OCI-LY1 (cell line): ENCODE measurements around the gene HTRA3.

Experiments used
- EZH2 ChIP-seq: fragments of 200-600 bp; sonication (generic), shearing (Covaris generic); IDR thresholded peaks from 2 replicates; pipeline ENCODE4 v1.8.0; 2017; ENCODE audit warnings: borderline replicate concordance, mixed run types, mild to moderate bottlenecking, antibody characterized with exemption, low read length, moderate library complexity, mixed read lengths
- TF ChIP-seq, protein P1 (sequence below): fragments of 200-600 bp; sonication (generic), shearing (Covaris generic); IDR thresholded peaks from 2 replicates; pipeline ENCODE4 v1.5.1; 2017; ENCODE audit warnings: mild to moderate bottlenecking, antibody characterized with exemption, low read length, moderate library complexity, mixed read lengths

DNA sequence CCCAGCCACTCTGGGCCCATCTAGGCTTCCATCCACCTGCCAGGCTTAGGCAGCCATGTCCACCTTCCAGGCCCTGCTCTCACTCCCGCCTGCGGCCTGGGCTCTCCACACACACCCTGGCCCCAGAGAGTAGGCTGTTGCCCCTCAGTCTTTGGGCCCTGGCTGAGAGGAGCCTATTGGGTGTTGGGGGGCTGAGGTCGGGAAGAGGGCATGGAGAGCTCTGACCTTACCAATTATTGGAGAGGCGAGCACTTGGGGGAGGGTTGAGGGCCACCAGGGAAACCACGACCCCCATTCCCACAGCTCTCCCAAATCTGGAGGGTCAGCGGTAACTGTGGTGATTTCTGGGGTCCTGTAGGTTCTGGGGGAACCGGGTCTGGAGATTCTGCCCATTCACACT lies 38.2 kb downstream of the HTRA3 start:
- TF ChIP-seq, protein P1, sequence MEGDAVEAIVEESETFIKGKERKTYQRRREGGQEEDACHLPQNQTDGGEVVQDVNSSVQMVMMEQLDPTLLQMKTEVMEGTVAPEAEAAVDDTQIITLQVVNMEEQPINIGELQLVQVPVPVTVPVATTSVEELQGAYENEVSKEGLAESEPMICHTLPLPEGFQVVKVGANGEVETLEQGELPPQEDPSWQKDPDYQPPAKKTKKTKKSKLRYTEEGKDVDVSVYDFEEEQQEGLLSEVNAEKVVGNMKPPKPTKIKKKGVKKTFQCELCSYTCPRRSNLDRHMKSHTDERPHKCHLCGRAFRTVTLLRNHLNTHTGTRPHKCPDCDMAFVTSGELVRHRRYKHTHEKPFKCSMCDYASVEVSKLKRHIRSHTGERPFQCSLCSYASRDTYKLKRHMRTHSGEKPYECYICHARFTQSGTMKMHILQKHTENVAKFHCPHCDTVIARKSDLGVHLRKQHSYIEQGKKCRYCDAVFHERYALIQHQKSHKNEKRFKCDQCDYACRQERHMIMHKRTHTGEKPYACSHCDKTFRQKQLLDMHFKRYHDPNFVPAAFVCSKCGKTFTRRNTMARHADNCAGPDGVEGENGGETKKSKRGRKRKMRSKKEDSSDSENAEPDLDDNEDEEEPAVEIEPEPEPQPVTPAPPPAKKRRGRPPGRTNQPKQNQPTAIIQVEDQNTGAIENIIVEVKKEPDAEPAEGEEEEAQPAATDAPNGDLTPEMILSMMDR: no peak
- no peak for TF ChIP-seq EZH2
